ENCODE measurements around the gene KCNB1. TPM values are rescaled to one million over a fixed set of nuclear protein-coding genes. Genes with fewer than 3 reads are reported as not detected.

KCNB1 gene
- polyA plus RNA-seq, 4 donors, result 0.38 to 1.2 TPM; not detected in 2

DNA sequence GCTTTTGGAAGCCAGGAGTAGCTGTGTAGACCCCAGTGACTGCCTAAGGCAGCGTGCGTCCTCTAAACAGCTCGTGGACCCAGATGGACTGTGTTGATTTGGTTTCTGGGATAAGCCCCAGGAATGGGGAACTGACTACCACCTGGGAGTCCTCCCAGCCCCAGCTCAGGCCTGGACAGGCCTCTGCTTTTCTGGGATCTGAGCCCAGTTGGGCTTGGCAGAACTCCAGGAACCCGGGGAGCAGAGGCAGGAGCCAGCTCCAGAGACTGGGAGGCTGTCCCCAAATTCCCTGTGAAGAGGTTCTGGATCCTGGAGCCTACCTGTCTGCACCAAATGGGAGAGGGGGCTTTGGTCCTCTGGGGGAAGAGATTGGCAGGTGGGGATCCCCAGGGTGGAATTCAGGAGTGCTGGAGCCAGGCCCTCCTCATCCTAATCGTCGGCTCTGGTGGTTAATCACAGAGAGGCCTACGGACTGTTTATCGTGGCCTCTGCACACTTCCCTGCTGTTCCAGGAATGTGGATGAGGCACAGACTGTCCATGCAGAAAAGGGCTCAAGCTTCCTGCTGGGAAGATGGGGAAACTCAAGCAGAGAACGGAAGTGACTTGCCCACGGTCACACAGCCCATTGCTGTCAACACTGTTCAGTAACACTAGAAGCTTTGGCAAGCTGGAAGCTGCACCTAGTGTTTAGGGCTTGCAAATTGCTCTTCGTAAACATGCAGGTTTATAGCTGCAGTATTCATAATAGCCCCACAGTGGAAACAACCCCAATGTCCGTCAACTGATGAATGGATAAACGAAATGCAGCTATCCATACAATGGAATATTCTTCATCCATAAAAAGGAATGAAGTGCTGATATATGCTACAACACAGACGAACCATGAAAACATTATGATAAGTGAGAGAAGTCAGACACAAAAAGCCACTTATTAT is 100.6 kb downstream of the KCNB1 start:
- FAIRE-seq (no peak), DNase-seq (peak in 1 of 2 donors; percentile 19)
- peak overlapping the region in 1 of 3 donors; percentile 2 for H3K27ac ChIP-seq (ENCODE audit: low read depth in 1 of 3, low read length in 2 of 3)

GRCh38 chr20:49380337-49380780 is 102.1 kb downstream of the KCNB1 start:
- Histone ChIP-seq H3K36me3 (ENCODE audit: control insufficient read depth in 3 of 3, insufficient read depth in 2 of 3, low read depth in 1 of 3, low read length in 3 of 3) (no peaks in the 10 kb centered on the region), H3K4me3 (ENCODE audit: low read depth in 1 of 3, low read length in 3 of 3) (no peak overlapping the region), H3K9me3 (ENCODE audit: control insufficient read depth in 2 of 2, insufficient read depth in 1 of 2, low read depth in 1 of 2, low read length in 1 of 2) (no peaks in the 10 kb centered on the region), H3K27me3 (ENCODE audit: control insufficient read depth in 3 of 3, insufficient read depth in 3 of 3, low read length in 3 of 3) (no peaks in the 10 kb centered on the region), H3K4me1 (ENCODE audit: control insufficient read depth in 3 of 3, insufficient read depth in 2 of 3, low read depth in 1 of 3, low read length in 2 of 3) (no peaks in the 10 kb centered on the region), H3K27ac (ENCODE audit: low read depth in 1 of 3, low read length in 2 of 3) (no peak overlapping the region)
- DNase-seq (no peak), FAIRE-seq (no peak)
- WGBS, 3 donors, result 26 to 47% (median 39%) methylated on average over 6 of the region's 6 CpGs

More for the DNA sequence above, 100.6 kb downstream of the KCNB1 start:
- Histone ChIP-seq H3K36me3 (ENCODE audit: control insufficient read depth in 3 of 3, insufficient read depth in 2 of 3, low read depth in 1 of 3, low read length in 3 of 3) (no peaks in the 10 kb centered on the region), H3K4me3 (ENCODE audit: low read depth in 1 of 3, low read length in 3 of 3) (no peak overlapping the region), H3K27me3 (ENCODE audit: control insufficient read depth in 3 of 3, insufficient read depth in 3 of 3, low read length in 3 of 3) (no peaks in the 10 kb centered on the region), H3K9me3 (ENCODE audit: control insufficient read depth in 2 of 2, insufficient read depth in 1 of 2, low read depth in 1 of 2, low read length in 1 of 2) (no peaks in the 10 kb centered on the region), H3K4me1 (ENCODE audit: control insufficient read depth in 3 of 3, insufficient read depth in 2 of 3, low read depth in 1 of 3, low read length in 2 of 3) (no peaks in the 10 kb centered on the region)
- 41 to 54% (median 42%) methylated on average over 14 of the region's 14 CpGs for WGBS, 3 donors

GRCh38 chr20:49379338-49379737 is 103.1 kb downstream of the KCNB1 start:
- WGBS, 3 donors, result 35 to 67% (median 52%) methylated on average over 7 of the region's 7 CpGs
- no peak for FAIRE-seq

DNA sequence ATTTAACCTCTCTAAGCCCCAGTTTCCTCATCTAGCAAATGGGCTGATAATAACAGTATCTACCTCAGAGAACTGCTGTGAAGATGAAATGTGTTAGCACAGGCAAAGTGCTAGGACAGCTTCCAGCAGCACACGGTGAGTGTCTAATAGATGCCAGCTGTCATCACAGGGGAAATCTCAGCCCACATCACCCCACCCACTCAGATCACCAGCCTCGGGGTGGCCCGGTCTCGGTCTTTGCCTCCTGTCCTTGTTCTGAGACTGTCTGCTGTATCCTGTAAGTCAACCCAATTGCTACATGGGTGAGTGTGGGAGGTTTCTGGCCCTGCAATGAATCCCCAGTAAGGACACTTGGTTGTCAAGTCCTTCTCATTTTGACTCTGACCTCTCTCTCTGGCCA is 105.1 kb downstream of the KCNB1 start:
- H3K4me3 ChIP-seq (ENCODE audit: low read depth in 1 of 3, low read length in 3 of 3), result no peak overlapping the region
- H3K4me1 ChIP-seq (ENCODE audit: control insufficient read depth in 3 of 3, insufficient read depth in 2 of 3, low read depth in 1 of 3, low read length in 2 of 3), result no peaks in the 10 kb centered on the region
- H3K27me3 ChIP-seq (ENCODE audit: control insufficient read depth in 3 of 3, insufficient read depth in 3 of 3, low read length in 3 of 3), result peaks cover 0 to 2% (median 0%) of the 10 kb centered on the region in 3 donors
- H3K27ac ChIP-seq (ENCODE audit: low read depth in 1 of 3, low read length in 2 of 3), result no peak overlapping the region
- no peaks in the 10 kb centered on the region for H3K36me3 ChIP-seq (ENCODE audit: control insufficient read depth in 3 of 3, insufficient read depth in 2 of 3, low read depth in 1 of 3, low read length in 3 of 3)
- DNase-seq (no peak), FAIRE-seq (no peak)
- WGBS, 3 donors, result 39 to 66% (median 53%) methylated on average over 4 of the region's 4 CpGs
- no peaks in the 10 kb centered on the region for H3K9me3 ChIP-seq (ENCODE audit: control insufficient read depth in 2 of 2, insufficient read depth in 1 of 2, low read depth in 1 of 2, low read length in 1 of 2)

More at GRCh38 chr20:49379338-49379737, 103.1 kb downstream of the KCNB1 start:
- H3K27ac ChIP-seq (ENCODE audit: low read depth in 1 of 3, low read length in 2 of 3), result no peak overlapping the region
- no peak overlapping the region for H3K4me3 ChIP-seq (ENCODE audit: low read depth in 1 of 3, low read length in 3 of 3)
- no peaks in the 10 kb centered on the region for H3K36me3 ChIP-seq (ENCODE audit: control insufficient read depth in 3 of 3, insufficient read depth in 2 of 3, low read depth in 1 of 3, low read length in 3 of 3)
- no peak for DNase-seq
- no peaks in the 10 kb centered on the region for H3K27me3 ChIP-seq (ENCODE audit: control insufficient read depth in 3 of 3, insufficient read depth in 3 of 3, low read length in 3 of 3)
- H3K4me1 ChIP-seq (ENCODE audit: control insufficient read depth in 3 of 3, insufficient read depth in 2 of 3, low read depth in 1 of 3, low read length in 2 of 3), result no peaks in the 10 kb centered on the region
- no peaks in the 10 kb centered on the region for H3K9me3 ChIP-seq (ENCODE audit: control insufficient read depth in 2 of 2, insufficient read depth in 1 of 2, low read depth in 1 of 2, low read length in 1 of 2)

DNA sequence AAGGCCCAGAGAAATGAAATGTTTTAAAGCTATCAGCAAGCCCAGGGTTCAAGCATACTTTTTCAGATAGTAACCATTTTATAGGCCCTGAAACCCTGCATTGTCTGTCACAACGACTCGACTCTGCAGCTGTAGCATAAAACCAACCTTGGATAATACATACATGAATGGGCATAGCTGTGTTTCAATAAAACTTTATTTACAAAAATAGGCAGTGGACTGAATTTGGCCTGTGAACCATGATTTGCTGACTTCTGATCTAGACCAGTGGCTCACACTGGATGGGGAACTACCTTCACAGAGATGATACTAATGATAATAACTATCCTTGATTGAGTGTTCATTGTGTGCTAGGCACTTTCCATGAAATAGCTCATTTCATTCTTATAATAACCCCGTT is 107.3 kb downstream of the KCNB1 start:
- Histone ChIP-seq H3K27me3 (ENCODE audit: control insufficient read depth in 3 of 3, insufficient read depth in 3 of 3, low read length in 3 of 3) (peaks cover 0 to 2% (median 0%) of the 10 kb centered on the region in 3 donors), H3K27ac (ENCODE audit: low read depth in 1 of 3, low read length in 2 of 3) (no peak overlapping the region), H3K4me3 (ENCODE audit: low read depth in 1 of 3, low read length in 3 of 3) (no peak overlapping the region), H3K36me3 (ENCODE audit: control insufficient read depth in 3 of 3, insufficient read depth in 2 of 3, low read depth in 1 of 3, low read length in 3 of 3) (no peaks in the 10 kb centered on the region), H3K4me1 (ENCODE audit: control insufficient read depth in 3 of 3, insufficient read depth in 2 of 3, low read depth in 1 of 3, low read length in 2 of 3) (no peaks in the 10 kb centered on the region), H3K9me3 (ENCODE audit: control insufficient read depth in 2 of 2, insufficient read depth in 1 of 2, low read depth in 1 of 2, low read length in 1 of 2) (no peaks in the 10 kb centered on the region)
- 88 to 91% (median 89%) methylated on average over 3 of the region's 3 CpGs for WGBS, 3 donors
- FAIRE-seq, result no peak
- no peak for DNase-seq

GRCh38 chr20:49372095-49372734 is 110.3 kb downstream of the KCNB1 start:
- Histone ChIP-seq H3K36me3 (ENCODE audit: control insufficient read depth in 3 of 3, insufficient read depth in 2 of 3, low read depth in 1 of 3, low read length in 3 of 3) (no peaks in the 10 kb centered on the region), H3K4me3 (ENCODE audit: low read depth in 1 of 3, low read length in 3 of 3) (no peak overlapping the region), H3K9me3 (ENCODE audit: control insufficient read depth in 2 of 2, insufficient read depth in 1 of 2, low read depth in 1 of 2, low read length in 1 of 2) (no peaks in the 10 kb centered on the region), H3K4me1 (ENCODE audit: control insufficient read depth in 3 of 3, insufficient read depth in 2 of 3, low read depth in 1 of 3, low read length in 2 of 3) (no peaks in the 10 kb centered on the region), H3K27me3 (ENCODE audit: control insufficient read depth in 3 of 3, insufficient read depth in 3 of 3, low read length in 3 of 3) (peaks cover 0 to 6% (median 2%) of the 10 kb centered on the region in 3 donors), H3K27ac (ENCODE audit: low read depth in 1 of 3, low read length in 2 of 3) (no peak overlapping the region)
- FAIRE-seq (no peak), DNase-seq (no peak)
- 81 to 89% (median 82%) methylated on average over 9 of the region's 9 CpGs for WGBS, 3 donors

GRCh38 chr20:49368596-49368995 is 113.9 kb downstream of the KCNB1 start:
- Histone ChIP-seq H3K9me3 (ENCODE audit: control insufficient read depth in 2 of 2, insufficient read depth in 1 of 2, low read depth in 1 of 2, low read length in 1 of 2) (no peaks in the 10 kb centered on the region), H3K27me3 (ENCODE audit: control insufficient read depth in 3 of 3, insufficient read depth in 3 of 3, low read length in 3 of 3) (peaks cover 0 to 8% (median 2%) of the 10 kb centered on the region in 3 donors), H3K4me1 (ENCODE audit: control insufficient read depth in 3 of 3, insufficient read depth in 2 of 3, low read depth in 1 of 3, low read length in 2 of 3) (no peaks in the 10 kb centered on the region), H3K36me3 (ENCODE audit: control insufficient read depth in 3 of 3, insufficient read depth in 2 of 3, low read depth in 1 of 3, low read length in 3 of 3) (no peaks in the 10 kb centered on the region), H3K4me3 (ENCODE audit: low read depth in 1 of 3, low read length in 3 of 3) (no peak overlapping the region), H3K27ac (ENCODE audit: low read depth in 1 of 3, low read length in 2 of 3) (no peak overlapping the region)
- DNase-seq, result no peak
- no peak for FAIRE-seq
- 59 to 75% (median 66%) methylated on average over 5 of the region's 5 CpGs for WGBS, 3 donors

DNA sequence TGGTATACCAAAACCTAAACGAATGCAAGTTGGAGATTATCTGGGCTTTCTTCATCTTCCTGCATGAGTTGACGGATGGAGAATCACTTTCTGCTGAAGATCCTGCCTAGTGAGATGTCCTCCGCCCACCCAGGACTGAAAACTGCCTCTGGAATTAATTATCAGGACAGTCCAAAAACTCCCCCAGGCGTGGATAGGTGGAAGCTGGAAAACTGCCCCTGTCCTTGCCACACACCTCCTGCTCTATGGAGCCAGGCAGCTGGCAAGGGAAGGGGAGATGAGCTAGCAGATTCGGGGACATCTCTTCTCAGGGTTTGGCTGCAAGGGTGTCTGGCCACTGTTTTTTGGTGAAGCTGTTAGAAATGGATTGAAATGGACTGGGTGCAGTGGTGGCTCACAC is 115.4 kb downstream of the KCNB1 start:
- DNase-seq (no peak), FAIRE-seq (no peak)
- no peaks in the 10 kb centered on the region for H3K36me3 ChIP-seq (ENCODE audit: control insufficient read depth in 3 of 3, insufficient read depth in 2 of 3, low read depth in 1 of 3, low read length in 3 of 3)
- no peak overlapping the region for H3K4me3 ChIP-seq (ENCODE audit: low read depth in 1 of 3, low read length in 3 of 3)
- no peaks in the 10 kb centered on the region for H3K4me1 ChIP-seq (ENCODE audit: control insufficient read depth in 3 of 3, insufficient read depth in 2 of 3, low read depth in 1 of 3, low read length in 2 of 3)
- H3K9me3 ChIP-seq (ENCODE audit: control insufficient read depth in 2 of 2, insufficient read depth in 1 of 2, low read depth in 1 of 2, low read length in 1 of 2), result no peaks in the 10 kb centered on the region
- 41 to 62% (median 49%) methylated on average over 5 of the region's 5 CpGs for WGBS, 3 donors
- H3K27me3 ChIP-seq (ENCODE audit: control insufficient read depth in 3 of 3, insufficient read depth in 3 of 3, low read length in 3 of 3), result peaks cover 0 to 8% (median 0%) of the 10 kb centered on the region in 3 donors
- H3K27ac ChIP-seq (ENCODE audit: low read depth in 1 of 3, low read length in 2 of 3), result no peak overlapping the region

Measured in small intestine (tissue), 7 donors.